ENCODE results near the gene DNAJC25.

Gene DNAJC25

DNA sequence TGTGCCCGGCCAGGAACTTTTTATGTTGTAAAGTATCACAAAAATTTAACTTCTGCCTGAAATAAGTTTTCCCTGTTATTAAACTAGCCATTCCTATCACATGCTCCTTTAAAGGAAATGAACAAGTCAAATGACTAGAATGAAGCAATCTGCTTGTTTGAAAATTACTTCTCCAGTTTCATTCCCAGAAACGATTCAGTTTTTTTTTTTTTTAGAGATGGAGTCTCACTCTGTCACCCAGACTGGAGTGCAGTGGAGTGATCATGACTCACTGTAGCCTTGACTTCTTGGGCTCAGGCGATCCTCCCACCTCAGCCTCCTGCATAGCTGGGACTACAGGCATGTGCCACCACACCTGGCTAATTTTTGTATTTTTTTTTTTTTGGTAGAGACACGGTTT is 16.9 kb downstream of the DNAJC25 start:
- no peak overlapping the region for H2AFZ ChIP-seq (ENCODE audit: low read depth, low read length)
- TF ChIP-seq EZH2phosphoT487 (IDR thresholded peaks at IDR 0.05; ENCODE audit: low read depth) = no peak
- TF ChIP-seq, protein P1, sequence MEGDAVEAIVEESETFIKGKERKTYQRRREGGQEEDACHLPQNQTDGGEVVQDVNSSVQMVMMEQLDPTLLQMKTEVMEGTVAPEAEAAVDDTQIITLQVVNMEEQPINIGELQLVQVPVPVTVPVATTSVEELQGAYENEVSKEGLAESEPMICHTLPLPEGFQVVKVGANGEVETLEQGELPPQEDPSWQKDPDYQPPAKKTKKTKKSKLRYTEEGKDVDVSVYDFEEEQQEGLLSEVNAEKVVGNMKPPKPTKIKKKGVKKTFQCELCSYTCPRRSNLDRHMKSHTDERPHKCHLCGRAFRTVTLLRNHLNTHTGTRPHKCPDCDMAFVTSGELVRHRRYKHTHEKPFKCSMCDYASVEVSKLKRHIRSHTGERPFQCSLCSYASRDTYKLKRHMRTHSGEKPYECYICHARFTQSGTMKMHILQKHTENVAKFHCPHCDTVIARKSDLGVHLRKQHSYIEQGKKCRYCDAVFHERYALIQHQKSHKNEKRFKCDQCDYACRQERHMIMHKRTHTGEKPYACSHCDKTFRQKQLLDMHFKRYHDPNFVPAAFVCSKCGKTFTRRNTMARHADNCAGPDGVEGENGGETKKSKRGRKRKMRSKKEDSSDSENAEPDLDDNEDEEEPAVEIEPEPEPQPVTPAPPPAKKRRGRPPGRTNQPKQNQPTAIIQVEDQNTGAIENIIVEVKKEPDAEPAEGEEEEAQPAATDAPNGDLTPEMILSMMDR (IDR thresholded peaks at IDR 0.05; ENCODE audit: low read depth, low read length) = no peak
- no peak overlapping the region for H3K27ac ChIP-seq (ENCODE audit: low read length)
- no peak overlapping the region for H3K4me3 ChIP-seq (ENCODE audit: low read length)
- H3K4me2 ChIP-seq (ENCODE audit: low read length) = no peak overlapping the region
- no peaks in the 10 kb centered on the region for H3K4me1 ChIP-seq (ENCODE audit: low read length)
- H3K27me3 ChIP-seq (ENCODE audit: low read depth, low read length) = no peaks in the 10 kb centered on the region
- H3K79me2 ChIP-seq (ENCODE audit: low read length) = peaks cover 25% of the 10 kb centered on the region
- H3K9ac ChIP-seq (ENCODE audit: low read length) = no peak overlapping the region
- H3K36me3 ChIP-seq (replicated peaks; ENCODE audit: low read depth, low read length) = peaks cover 38% of the 10 kb centered on the region
- H3K9me3 ChIP-seq (ENCODE audit: insufficient read depth, low read length) = no peaks in the 10 kb centered on the region
- peaks cover 9% of the 10 kb centered on the region for H4K20me1 ChIP-seq (ENCODE audit: insufficient read depth, low read length)

DNA sequence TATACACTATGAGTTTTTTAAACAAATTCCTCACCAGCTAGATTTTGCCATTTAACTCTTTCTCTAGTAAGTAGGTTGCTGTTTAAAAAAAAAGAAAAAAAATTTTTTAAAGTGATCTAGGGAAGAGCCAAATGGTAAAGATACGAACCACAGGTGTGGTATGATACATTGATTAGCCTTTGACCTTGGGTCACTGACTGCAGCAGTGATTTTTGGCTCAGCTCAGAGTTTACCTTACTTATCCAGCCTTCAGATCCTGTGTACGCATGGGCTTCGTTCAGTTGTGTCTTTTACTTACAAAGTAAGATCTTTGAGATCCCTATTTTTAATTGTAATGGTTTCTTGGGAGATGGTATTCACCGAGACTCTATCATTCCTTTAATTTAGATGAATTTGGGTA is 17.9 kb downstream of the DNAJC25 start:
- TF ChIP-seq, protein P1 (IDR thresholded peaks at IDR 0.05; ENCODE audit: low read depth, low read length) = no peak
- no peak for TF ChIP-seq EZH2phosphoT487 (IDR thresholded peaks at IDR 0.05; ENCODE audit: low read depth)
- Histone ChIP-seq H3K27me3 (ENCODE audit: low read depth, low read length) (no peaks in the 10 kb centered on the region), H3K4me2 (ENCODE audit: low read length) (no peak overlapping the region), H3K9me3 (ENCODE audit: insufficient read depth, low read length) (no peaks in the 10 kb centered on the region), H2AFZ (ENCODE audit: low read depth, low read length) (no peak overlapping the region), H4K20me1 (ENCODE audit: insufficient read depth, low read length) (peaks cover 6% of the 10 kb centered on the region; the same call in 1 of the 2 replicates), H3K36me3 (replicated peaks; ENCODE audit: low read depth, low read length) (peaks cover 40% of the 10 kb centered on the region), H3K79me2 (ENCODE audit: low read length) (peaks cover 15% of the 10 kb centered on the region), H3K27ac (ENCODE audit: low read length) (no peak overlapping the region), H3K9ac (ENCODE audit: low read length) (no peak overlapping the region), H3K4me3 (ENCODE audit: low read length) (no peak overlapping the region), H3K4me1 (ENCODE audit: low read length) (no peaks in the 10 kb centered on the region)

DNA sequence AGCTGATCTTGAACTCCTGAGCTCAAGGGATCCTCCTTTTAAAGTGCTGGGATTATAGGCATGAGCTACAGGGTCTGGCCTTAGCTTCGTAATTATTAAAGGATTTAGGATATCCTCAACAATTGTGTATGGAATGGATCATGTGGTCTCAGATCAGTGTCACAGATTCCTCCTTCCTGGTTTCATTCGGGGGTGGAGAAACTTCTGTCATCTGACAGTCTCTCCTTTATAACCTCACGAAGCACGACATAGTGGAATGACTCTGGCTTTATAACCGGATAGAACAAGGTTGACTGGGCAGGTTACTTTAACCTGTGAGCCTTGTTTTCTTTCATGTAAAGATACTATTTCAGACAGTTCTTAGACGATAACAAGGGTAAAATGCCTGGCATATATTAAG is 25.9 kb downstream of the DNAJC25 start:
- peaks cover 4% of the 10 kb centered on the region; the same call in 1 of the 2 replicates for H3K4me1 ChIP-seq (ENCODE audit: low read length)
- H3K9me3 ChIP-seq (ENCODE audit: insufficient read depth, low read length) = no peaks in the 10 kb centered on the region
- H3K27ac ChIP-seq (ENCODE audit: low read length) = no peak overlapping the region
- H3K4me2 ChIP-seq (ENCODE audit: low read length) = no peak overlapping the region
- H3K27me3 ChIP-seq (ENCODE audit: low read depth, low read length) = no peaks in the 10 kb centered on the region
- no peak for TF ChIP-seq EZH2phosphoT487 (IDR thresholded peaks at IDR 0.05; ENCODE audit: low read depth)
- TF ChIP-seq, protein P1 (IDR thresholded peaks at IDR 0.05; ENCODE audit: low read depth, low read length) = no peak
- peaks cover 7% of the 10 kb centered on the region for H3K79me2 ChIP-seq (ENCODE audit: low read length)
- no peaks in the 10 kb centered on the region for H4K20me1 ChIP-seq (ENCODE audit: insufficient read depth, low read length)
- H3K9ac ChIP-seq (ENCODE audit: low read length) = no peak overlapping the region
- no peak overlapping the region for H2AFZ ChIP-seq (ENCODE audit: low read depth, low read length)
- peaks cover 18% of the 10 kb centered on the region for H3K36me3 ChIP-seq (replicated peaks; ENCODE audit: low read depth, low read length)
- H3K4me3 ChIP-seq (ENCODE audit: low read length) = no peak overlapping the region

DNA sequence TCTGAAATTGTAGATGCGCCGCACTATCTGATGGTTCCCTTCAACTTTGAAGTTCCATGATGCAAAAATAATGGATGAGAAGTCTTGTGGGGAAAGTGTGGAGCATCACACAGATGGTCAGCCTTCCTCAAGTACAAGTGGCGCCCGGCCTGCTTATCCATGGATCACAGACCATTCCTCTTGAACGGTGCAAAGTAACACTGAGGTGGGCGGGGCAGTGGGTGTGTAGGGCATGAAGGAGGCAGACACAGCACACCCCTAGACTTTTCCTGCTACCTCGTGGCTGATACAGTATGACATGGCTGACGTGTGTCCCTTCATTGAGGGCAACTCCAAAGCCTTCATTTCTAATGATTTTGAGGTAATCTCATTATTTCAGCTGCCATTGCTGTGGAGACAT is 27.8 kb downstream of the DNAJC25 start:
- Histone ChIP-seq H3K4me2 (ENCODE audit: low read length) (no peak overlapping the region), H3K9me3 (ENCODE audit: insufficient read depth, low read length) (no peaks in the 10 kb centered on the region), H3K9ac (ENCODE audit: low read length) (no peak overlapping the region), H3K27ac (ENCODE audit: low read length) (no peak overlapping the region), H3K79me2 (ENCODE audit: low read length) (peaks cover 23% of the 10 kb centered on the region), H3K4me3 (ENCODE audit: low read length) (no peak overlapping the region), H3K36me3 (replicated peaks; ENCODE audit: low read depth, low read length) (peaks cover 12% of the 10 kb centered on the region), H3K4me1 (ENCODE audit: low read length) (peaks cover 11% of the 10 kb centered on the region; the same call in 1 of the 2 replicates), H4K20me1 (ENCODE audit: insufficient read depth, low read length) (peaks cover 7% of the 10 kb centered on the region; the same call in 1 of the 2 replicates), H2AFZ (ENCODE audit: low read depth, low read length) (no peak overlapping the region), H3K27me3 (ENCODE audit: low read depth, low read length) (no peaks in the 10 kb centered on the region)
- no peak for TF ChIP-seq EZH2phosphoT487 (IDR thresholded peaks at IDR 0.05; ENCODE audit: low read depth)
- TF ChIP-seq, protein P1 (IDR thresholded peaks at IDR 0.05; ENCODE audit: low read depth, low read length) = no peak
